GM12873 (cell line): ENCODE data around the gene RIN3.

Source experiments
- TF ChIP-seq, protein P1 (sequence below): IDR thresholded peaks from 2 replicates; pipeline ENCODE4 v1.5.1; 2012; ENCODE audit warnings: low read depth, mild to moderate bottlenecking, moderate library complexity, low read length, control low read depth; ENCODE audit not compliant: insufficient read depth; ENCODE audit errors: missing control alignments

The RIN3 gene

GRCh38 chr14:92601757-92602417 lies 88.3 kb downstream of the RIN3 start:
- TF ChIP-seq, protein P1, sequence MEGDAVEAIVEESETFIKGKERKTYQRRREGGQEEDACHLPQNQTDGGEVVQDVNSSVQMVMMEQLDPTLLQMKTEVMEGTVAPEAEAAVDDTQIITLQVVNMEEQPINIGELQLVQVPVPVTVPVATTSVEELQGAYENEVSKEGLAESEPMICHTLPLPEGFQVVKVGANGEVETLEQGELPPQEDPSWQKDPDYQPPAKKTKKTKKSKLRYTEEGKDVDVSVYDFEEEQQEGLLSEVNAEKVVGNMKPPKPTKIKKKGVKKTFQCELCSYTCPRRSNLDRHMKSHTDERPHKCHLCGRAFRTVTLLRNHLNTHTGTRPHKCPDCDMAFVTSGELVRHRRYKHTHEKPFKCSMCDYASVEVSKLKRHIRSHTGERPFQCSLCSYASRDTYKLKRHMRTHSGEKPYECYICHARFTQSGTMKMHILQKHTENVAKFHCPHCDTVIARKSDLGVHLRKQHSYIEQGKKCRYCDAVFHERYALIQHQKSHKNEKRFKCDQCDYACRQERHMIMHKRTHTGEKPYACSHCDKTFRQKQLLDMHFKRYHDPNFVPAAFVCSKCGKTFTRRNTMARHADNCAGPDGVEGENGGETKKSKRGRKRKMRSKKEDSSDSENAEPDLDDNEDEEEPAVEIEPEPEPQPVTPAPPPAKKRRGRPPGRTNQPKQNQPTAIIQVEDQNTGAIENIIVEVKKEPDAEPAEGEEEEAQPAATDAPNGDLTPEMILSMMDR, result no peak

DNA sequence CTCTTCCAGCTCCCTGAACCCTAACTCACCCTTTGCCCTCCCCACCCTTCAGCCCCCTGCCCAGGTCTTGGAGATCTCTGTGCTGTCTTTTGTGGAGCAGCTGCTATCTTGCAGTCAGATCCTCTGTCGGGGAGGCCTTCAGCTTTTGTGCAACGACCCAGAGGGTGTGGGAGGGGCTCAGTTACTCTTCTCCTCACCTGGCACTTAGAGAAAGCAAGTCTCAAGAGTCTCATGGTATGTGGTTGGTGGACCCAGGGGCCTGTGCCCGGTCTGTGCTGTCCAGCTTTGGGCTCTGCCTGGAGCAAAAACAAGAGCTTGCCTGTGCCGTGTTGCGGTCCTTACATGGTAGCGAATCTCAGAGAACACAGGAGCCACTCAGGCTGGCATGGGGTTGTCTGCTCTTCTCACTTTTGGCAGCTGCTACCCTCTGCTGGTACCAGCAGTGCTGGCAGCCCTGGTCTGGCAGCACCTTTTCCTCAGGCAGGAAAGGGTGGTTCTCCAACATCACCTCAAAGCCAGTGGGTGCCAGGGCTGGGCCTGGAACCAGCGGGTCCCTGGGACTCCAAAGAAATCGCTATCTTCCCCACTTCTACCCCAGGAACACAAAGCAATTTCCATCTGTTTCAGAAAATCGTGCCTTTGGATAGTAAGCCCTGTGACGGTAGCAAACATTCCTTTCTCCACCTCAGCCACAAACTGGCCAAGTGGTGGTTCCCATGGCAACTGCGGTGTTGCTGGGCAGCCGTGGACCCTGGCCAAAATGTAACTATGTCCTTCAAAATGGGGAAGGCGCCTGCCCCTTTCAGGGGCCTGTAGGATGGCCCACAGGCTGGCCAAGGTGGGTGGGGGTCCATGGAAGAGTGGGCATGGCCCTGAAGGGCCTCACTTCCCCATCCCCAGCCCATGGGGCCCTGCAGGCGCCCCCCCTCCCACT lies 90.0 kb downstream of the RIN3 start:
- TF ChIP-seq, protein P1, result peak; percentile 32

- TF ChIP-seq, protein P1, result no peak
Measured at GRCh38 chr14:92605274-92605940, 91.8 kb downstream of the RIN3 start.

DNA sequence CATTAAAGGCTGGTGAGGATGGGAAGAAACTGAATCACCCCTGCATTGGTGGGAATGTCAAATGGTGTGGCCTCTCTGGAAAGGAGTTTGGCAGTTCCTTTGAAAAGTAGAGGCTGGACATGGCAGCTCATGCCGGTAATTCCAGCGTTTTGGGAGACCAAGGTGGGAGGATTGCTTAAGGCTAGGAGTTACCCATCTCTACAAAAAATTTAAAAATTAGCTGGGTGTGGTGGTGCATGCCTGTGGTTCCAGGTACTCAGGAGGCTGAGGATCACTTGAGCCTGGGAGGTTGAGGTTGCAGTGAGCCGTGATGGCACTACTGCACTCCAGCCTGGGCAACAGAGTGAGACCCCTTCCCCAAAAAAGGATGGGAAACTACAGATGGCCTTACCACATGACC lies 93.7 kb downstream of the RIN3 start:
- TF ChIP-seq, protein P1, result no peak

DNA sequence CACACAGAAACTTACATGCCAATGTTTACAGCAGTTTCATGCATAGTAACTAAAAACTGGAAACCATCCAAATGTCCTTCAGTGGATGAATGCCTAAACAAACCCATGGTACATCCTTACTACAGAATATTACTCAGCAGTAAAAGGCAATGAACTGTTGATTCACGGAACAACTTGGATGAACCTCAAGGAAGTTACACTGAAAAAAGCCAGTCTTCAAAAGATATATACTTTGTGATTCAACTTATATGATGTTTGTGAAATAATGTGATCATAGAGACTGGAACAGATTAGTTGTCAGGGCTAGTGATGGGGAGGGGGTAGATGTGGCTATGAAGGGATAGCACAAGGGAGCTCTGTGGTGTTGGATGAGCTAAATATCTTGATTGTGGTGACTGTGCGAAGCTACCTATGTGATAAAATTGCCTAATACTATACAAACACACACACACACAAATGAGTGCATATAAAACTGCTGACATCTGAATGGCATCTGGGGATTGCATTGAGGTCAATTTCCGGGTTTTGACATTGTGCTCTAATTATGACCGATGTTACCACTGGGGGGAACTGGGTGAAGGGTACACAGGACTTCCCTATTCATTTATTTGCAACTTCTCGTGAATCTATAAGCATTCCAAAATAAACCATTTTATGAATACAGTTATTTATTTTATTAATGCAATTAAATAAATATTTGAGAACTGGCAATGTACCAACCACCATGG lies 94.3 kb downstream of the RIN3 start:
- TF ChIP-seq, protein P1, result no peak

DNA sequence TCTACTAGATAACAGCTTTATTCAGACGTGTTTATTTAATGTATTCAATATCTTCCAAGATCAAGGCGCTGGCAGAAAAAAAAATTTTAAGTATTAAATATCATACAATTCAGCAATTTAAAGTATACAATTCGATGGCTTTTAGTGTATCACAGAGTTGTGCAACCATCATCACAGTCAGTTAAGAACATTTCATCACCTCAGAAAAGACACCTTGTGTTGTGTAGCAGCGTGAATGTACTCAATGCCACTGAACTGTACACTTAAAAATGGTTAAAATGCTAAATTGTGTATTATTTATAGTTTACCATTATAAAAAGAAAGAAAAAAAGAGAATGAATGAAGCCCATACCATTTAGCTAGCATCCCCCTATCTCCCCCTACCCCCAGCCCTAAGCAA lies 96.4 kb downstream of the RIN3 start:
- TF ChIP-seq, protein P1, result no peak
